ENCODE data around the gene NAA30. TPM values are rescaled to one million over a fixed set of nuclear protein-coding genes. Genes with fewer than 3 reads are reported as not detected.

The NAA30 gene
- total RNA-seq, 1 experiment from 2014 or later: 13.1 TPM

DNA sequence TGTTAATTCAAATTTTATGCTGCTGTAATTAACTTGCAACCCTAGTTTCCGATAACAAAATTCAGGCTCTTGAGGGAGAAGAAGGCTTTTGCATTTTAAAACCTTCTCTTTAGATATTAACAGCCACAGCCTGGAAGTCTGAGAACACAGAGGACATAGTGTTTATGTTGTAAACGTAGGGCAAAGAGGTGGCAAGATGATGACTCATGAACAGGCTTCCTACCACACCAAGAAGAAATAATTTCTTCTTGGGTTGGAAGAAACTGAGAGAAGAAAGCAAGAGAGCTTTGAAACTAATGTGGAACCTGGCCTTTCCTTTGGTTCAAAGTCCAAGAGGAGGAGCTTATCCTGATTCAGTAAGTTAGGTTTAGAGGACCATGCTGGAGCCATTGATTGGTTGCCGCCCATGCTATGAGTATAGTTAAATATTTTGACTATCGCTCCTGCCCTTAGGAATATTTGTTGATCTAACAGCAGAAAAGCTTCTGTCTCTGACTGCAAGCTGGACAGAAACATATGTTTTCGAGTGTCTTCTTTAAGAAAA, 71.5 kb downstream of the NAA30 start:
- TF ChIP-seq SIN3A (IDR thresholded peaks at IDR 0.05; ENCODE audit: borderline replicate concordance, insufficient read depth, low read depth, low read length) (no peak), POLR2AphosphoS5 (IDR thresholded peaks at IDR 0.05; ENCODE audit: low read depth, low read length) (no peak), TCF7L2 (IDR thresholded peaks at IDR 0.05; ENCODE audit: low read depth, low read length) (no peak)
- TF ChIP-seq, protein P1, sequence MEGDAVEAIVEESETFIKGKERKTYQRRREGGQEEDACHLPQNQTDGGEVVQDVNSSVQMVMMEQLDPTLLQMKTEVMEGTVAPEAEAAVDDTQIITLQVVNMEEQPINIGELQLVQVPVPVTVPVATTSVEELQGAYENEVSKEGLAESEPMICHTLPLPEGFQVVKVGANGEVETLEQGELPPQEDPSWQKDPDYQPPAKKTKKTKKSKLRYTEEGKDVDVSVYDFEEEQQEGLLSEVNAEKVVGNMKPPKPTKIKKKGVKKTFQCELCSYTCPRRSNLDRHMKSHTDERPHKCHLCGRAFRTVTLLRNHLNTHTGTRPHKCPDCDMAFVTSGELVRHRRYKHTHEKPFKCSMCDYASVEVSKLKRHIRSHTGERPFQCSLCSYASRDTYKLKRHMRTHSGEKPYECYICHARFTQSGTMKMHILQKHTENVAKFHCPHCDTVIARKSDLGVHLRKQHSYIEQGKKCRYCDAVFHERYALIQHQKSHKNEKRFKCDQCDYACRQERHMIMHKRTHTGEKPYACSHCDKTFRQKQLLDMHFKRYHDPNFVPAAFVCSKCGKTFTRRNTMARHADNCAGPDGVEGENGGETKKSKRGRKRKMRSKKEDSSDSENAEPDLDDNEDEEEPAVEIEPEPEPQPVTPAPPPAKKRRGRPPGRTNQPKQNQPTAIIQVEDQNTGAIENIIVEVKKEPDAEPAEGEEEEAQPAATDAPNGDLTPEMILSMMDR (IDR thresholded peaks at IDR 0.05): no peak
- TF ChIP-seq, protein P2, sequence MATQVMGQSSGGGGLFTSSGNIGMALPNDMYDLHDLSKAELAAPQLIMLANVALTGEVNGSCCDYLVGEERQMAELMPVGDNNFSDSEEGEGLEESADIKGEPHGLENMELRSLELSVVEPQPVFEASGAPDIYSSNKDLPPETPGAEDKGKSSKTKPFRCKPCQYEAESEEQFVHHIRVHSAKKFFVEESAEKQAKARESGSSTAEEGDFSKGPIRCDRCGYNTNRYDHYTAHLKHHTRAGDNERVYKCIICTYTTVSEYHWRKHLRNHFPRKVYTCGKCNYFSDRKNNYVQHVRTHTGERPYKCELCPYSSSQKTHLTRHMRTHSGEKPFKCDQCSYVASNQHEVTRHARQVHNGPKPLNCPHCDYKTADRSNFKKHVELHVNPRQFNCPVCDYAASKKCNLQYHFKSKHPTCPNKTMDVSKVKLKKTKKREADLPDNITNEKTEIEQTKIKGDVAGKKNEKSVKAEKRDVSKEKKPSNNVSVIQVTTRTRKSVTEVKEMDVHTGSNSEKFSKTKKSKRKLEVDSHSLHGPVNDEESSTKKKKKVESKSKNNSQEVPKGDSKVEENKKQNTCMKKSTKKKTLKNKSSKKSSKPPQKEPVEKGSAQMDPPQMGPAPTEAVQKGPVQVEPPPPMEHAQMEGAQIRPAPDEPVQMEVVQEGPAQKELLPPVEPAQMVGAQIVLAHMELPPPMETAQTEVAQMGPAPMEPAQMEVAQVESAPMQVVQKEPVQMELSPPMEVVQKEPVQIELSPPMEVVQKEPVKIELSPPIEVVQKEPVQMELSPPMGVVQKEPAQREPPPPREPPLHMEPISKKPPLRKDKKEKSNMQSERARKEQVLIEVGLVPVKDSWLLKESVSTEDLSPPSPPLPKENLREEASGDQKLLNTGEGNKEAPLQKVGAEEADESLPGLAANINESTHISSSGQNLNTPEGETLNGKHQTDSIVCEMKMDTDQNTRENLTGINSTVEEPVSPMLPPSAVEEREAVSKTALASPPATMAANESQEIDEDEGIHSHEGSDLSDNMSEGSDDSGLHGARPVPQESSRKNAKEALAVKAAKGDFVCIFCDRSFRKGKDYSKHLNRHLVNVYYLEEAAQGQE (IDR thresholded peaks at IDR 0.05; ENCODE audit: insufficient read depth in 1 of 2, low read depth in 2 of 2, low read length in 1 of 2): no peak
- no peaks in the 10 kb centered on the region for H3K27me3 ChIP-seq (ENCODE audit: control insufficient read depth, insufficient read depth, low read length)
- H3K9me3 ChIP-seq (ENCODE audit: control insufficient read depth, insufficient read depth, low read depth, low read length): no peaks in the 10 kb centered on the region
- in situ Hi-C loops (cut with HindIII; ENCODE audit: low pct_unique_long_range_greater_than_20kb, low sequenced_read_pairs): no loop called here
- no TSS peak for BruUV-seq (replicated peaks)
- intact Hi-C loops (cut with micrococcal nuclease; ENCODE audit: unreplicated experiment): no loop called here
- no peak overlapping the region for H3K27ac ChIP-seq (ENCODE audit: low read length)
- no peaks in the 10 kb centered on the region for H3K4me1 ChIP-seq (ENCODE audit: control insufficient read depth, insufficient read depth, low read length)
- ChIA-PET POLR2A (no interaction called here), CTCF (no interaction called here)
- no peaks in the 10 kb centered on the region for H3K36me3 ChIP-seq (ENCODE audit: control insufficient read depth, insufficient read depth, low read length)
- DNase-seq (ENCODE audit: low read depth, low spot score) (peak; percentile 1), ATAC-seq (no peak)
- H3K4me3 ChIP-seq (ENCODE audit: low read depth in 2 of 2, low read length in 2 of 2): no peak overlapping the region

DNA sequence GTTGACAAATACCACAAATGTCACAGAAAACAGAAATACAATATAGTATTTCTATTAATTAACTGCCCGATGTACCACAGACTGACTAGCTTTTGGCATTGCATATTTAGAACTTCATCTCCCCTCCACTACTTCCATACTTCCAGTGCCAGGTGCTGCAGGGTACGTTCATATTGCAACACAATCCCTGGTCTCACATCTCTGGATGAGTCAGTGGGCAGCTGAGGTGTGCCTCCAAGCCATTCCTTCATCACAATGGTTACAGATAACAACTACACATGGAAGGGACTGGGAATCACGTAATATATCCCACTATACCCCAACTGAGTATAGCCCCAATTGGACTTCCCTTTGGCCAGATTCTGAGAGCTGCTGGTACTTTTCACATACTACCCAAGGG, 72.2 kb downstream of the NAA30 start:
- ATAC-seq (no peak), DNase-seq (ENCODE audit: low read depth, low spot score) (no peak)
- H3K36me3 ChIP-seq (ENCODE audit: control insufficient read depth, insufficient read depth, low read length): no peaks in the 10 kb centered on the region
- no peak overlapping the region for H3K4me3 ChIP-seq (ENCODE audit: low read depth in 2 of 2, low read length in 2 of 2)
- H3K27ac ChIP-seq (ENCODE audit: low read length): no peak overlapping the region
- CTCF ChIA-PET: no interaction called here
- no peaks in the 10 kb centered on the region for H3K9me3 ChIP-seq (ENCODE audit: control insufficient read depth, insufficient read depth, low read depth, low read length)
- no TSS peak for BruUV-seq (replicated peaks)
- intact Hi-C loops (cut with micrococcal nuclease; ENCODE audit: unreplicated experiment) (no loop called here), in situ Hi-C loops (cut with HindIII; ENCODE audit: low pct_unique_long_range_greater_than_20kb, low sequenced_read_pairs) (no loop called here)
- POLR2A ChIA-PET: no interaction called here
- no peak for TF ChIP-seq TCF7L2 (IDR thresholded peaks at IDR 0.05; ENCODE audit: low read depth, low read length)
- no peak for TF ChIP-seq SIN3A (IDR thresholded peaks at IDR 0.05; ENCODE audit: borderline replicate concordance, insufficient read depth, low read depth, low read length)
- no peak for TF ChIP-seq POLR2AphosphoS5 (IDR thresholded peaks at IDR 0.05; ENCODE audit: low read depth, low read length)
- TF ChIP-seq, protein P2 (IDR thresholded peaks at IDR 0.05; ENCODE audit: insufficient read depth in 1 of 2, low read depth in 2 of 2, low read length in 1 of 2): no peak
- TF ChIP-seq, protein P1 (IDR thresholded peaks at IDR 0.05): no peak
- no peaks in the 10 kb centered on the region for H3K4me1 ChIP-seq (ENCODE audit: control insufficient read depth, insufficient read depth, low read length)
- no peaks in the 10 kb centered on the region for H3K27me3 ChIP-seq (ENCODE audit: control insufficient read depth, insufficient read depth, low read length)

All from Panc1 (cell line).